ENCODE measurements around the gene RGS10.

The RGS10 gene

DNA sequence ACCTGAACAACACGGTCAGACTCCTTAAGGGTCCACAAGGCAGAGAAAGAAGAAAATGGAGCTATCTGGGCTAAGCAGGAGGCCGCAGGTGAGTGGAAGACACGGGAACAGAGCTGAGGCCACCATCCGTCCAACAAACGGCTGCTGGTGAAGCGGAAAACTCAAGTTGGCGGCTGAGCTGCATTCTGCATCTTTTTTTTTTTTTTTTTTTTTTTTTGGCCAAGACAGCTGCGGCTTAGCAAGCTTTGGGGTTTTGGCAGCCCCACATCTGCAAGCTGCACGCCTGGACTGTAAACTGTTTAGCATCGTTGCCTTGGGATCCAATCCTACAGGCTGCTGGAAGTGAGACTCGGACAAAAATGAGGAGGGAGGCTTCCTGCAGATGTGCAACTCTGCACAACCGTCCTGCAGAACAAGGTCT is 37.4 kb downstream of the RGS10 start:
- TF ChIP-seq, protein P1, sequence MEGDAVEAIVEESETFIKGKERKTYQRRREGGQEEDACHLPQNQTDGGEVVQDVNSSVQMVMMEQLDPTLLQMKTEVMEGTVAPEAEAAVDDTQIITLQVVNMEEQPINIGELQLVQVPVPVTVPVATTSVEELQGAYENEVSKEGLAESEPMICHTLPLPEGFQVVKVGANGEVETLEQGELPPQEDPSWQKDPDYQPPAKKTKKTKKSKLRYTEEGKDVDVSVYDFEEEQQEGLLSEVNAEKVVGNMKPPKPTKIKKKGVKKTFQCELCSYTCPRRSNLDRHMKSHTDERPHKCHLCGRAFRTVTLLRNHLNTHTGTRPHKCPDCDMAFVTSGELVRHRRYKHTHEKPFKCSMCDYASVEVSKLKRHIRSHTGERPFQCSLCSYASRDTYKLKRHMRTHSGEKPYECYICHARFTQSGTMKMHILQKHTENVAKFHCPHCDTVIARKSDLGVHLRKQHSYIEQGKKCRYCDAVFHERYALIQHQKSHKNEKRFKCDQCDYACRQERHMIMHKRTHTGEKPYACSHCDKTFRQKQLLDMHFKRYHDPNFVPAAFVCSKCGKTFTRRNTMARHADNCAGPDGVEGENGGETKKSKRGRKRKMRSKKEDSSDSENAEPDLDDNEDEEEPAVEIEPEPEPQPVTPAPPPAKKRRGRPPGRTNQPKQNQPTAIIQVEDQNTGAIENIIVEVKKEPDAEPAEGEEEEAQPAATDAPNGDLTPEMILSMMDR (IDR thresholded peaks at IDR 0.05; ENCODE audit: control extremely low read depth, extremely low read depth, low read depth, missing control alignments): no peak
- ChIA-PET CTCF (no interaction called here), POLR2A (interaction anchor here (0.6 kb wide), 2 partner anchors 11 to 389 kb away, joined by 3 to 4 read pairs; no protein-coding TSS in a partner anchor)
- no peak for DNase-seq (ENCODE audit: extremely low spot score)

DNA sequence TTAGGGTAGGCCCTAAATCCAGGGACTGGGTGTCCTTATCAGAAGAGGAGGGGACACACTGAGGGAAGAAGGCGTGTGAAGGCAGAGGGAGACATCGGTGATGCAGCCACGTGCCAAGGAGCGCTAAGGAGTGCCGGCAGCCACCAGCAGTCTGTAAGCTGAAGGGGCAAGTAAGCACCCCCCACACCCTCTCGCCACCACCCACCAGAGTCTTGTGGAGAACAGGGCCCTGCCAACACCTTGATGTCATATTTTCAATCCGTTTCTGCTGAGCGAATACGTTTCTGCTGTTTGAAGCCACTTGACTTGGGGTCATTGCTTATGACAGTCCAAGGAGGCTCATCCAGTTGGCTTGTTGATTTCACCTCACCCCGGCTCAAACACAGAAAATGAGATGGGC is 37.9 kb downstream of the RGS10 start:
- ChIA-PET POLR2A (no interaction called here), CTCF (no interaction called here)
- TF ChIP-seq, protein P1 (IDR thresholded peaks at IDR 0.05; ENCODE audit: control extremely low read depth, extremely low read depth, low read depth, missing control alignments): no peak
- no peak for DNase-seq (ENCODE audit: extremely low spot score)

DNA sequence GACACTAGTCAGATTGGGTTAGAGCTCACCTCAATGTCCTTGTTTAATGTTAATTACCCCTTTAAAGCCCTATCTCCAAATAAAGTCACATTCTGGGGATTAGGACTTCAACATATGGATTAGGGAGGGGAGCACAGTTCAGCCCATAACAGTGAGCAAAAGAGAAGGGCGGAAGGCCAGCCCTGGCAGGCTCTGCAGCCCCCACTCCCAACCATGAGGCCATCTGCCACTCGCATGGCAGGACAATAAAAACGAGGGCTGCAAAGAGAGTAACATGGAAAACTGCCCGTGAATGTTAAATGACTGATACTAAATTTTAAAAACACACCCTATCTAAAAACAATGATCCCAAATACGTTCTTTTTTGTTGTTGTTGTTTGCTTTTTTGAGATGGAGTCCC is 38.7 kb downstream of the RGS10 start:
- ChIA-PET CTCF (interaction anchor here (0.7 to 1.1 kb wide), 2 partner anchors 9 to 10 kb away, joined by 4 read pairs; no protein-coding TSS in a partner anchor), POLR2A (no interaction called here)
- no peak for DNase-seq (ENCODE audit: extremely low spot score)
- TF ChIP-seq, protein P1 (IDR thresholded peaks at IDR 0.05; ENCODE audit: control extremely low read depth, extremely low read depth, low read depth, missing control alignments): no peak

DNA sequence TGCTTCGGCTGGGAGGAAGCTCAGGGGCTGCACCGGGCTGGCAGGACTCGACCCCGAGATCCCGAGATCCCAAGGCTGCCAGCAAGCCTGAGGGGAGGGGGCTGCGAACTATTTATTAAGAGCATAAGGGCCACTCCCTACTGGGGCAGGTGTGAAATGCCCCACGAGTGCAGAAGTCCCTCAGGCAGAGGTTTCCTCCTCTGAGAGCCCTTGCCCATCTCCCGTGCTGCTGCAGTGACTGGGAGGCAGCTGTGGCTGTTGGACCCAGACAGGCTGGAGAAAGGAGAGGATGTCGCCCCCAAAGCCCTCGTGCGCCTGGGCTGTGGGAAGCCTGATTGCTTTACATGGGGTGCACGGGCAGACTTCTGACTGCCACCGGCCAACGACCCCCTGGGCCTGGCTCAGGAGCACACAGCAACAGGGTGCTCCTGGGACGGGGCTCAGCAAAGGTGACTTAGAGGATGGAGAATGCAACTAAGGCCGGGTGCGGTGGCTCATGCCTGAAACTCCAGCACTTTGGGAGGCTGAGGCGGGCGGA is 39.8 kb downstream of the RGS10 start:
- no peak for DNase-seq (ENCODE audit: extremely low spot score)
- POLR2A ChIA-PET: interaction anchor here (0.6 kb wide), 1 partner anchor 129 kb away, joined by 3 read pairs; no protein-coding TSS in a partner anchor
- CTCF ChIA-PET: interaction anchor here (0.9 to 1.1 kb wide), 2 partner anchors 9 to 296 kb away, joined by 4 read pairs; partner anchors contain the start of gene GRK5
- TF ChIP-seq, protein P1 (IDR thresholded peaks at IDR 0.05; ENCODE audit: control extremely low read depth, extremely low read depth, low read depth, missing control alignments): no peak

- POLR2A ChIA-PET: no interaction called here
- peak; percentile 45 for DNase-seq (ENCODE audit: extremely low spot score)
- TF ChIP-seq, protein P1 (IDR thresholded peaks at IDR 0.05; ENCODE audit: control extremely low read depth, extremely low read depth, low read depth, missing control alignments): no peak
- CTCF ChIA-PET: no interaction called here
Measured at GRCh38 chr10:119502209-119502608, 40.3 kb downstream of the RGS10 start.

DNA sequence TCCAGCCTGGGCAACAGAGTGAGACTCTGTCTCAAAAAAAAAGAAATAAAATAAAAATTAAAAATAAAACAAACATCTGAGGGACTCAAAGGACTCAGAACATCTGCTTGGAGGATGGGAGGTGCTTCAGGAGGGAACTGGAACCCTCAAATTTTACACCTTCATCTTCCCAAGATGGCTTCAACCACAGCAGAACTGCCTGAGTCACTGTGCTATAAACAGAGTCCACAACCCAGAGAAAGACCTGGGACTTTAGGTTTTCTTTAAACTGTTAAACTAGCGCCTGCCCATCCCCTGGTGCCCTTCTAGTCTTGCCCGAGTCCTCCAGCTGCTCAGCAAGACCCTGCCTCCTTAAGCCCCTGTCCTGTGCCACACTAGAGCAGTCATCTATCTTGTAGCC is 40.8 kb downstream of the RGS10 start:
- TF ChIP-seq, protein P1 (IDR thresholded peaks at IDR 0.05; ENCODE audit: control extremely low read depth, extremely low read depth, low read depth, missing control alignments): no peak
- ChIA-PET POLR2A (no interaction called here), CTCF (interaction anchor here (2.2 kb wide), 1 partner anchor 11 kb away, joined by 8 read pairs; no protein-coding TSS in a partner anchor)
- DNase-seq (ENCODE audit: extremely low spot score): peak; percentile 44
